DND-41 (cell line): ENCODE data around the gene CDIPT.

Source experiments
- EZH2 ChIP-seq: IDR thresholded peaks from 3 replicates; pipeline ENCODE4 v1.6.1; 2012; ENCODE audit warnings: borderline replicate concordance, low read depth, mild to moderate bottlenecking, moderate library complexity, low read length, inconsistent platforms; ENCODE audit not compliant: severe bottlenecking
- TF ChIP-seq, protein P1 (sequence below): IDR thresholded peaks from 2 replicates; pipeline ENCODE4 v1.5.1; 2012; ENCODE audit warnings: borderline replicate concordance, low read length, moderate library complexity, mild to moderate bottlenecking; ENCODE audit not compliant: poor library complexity, severe bottlenecking; ENCODE audit errors: extremely low read depth

GRCh38 chr16:29894352-29894751 lies 31.3 kb upstream of the CDIPT start:
- TF ChIP-seq, protein P1, sequence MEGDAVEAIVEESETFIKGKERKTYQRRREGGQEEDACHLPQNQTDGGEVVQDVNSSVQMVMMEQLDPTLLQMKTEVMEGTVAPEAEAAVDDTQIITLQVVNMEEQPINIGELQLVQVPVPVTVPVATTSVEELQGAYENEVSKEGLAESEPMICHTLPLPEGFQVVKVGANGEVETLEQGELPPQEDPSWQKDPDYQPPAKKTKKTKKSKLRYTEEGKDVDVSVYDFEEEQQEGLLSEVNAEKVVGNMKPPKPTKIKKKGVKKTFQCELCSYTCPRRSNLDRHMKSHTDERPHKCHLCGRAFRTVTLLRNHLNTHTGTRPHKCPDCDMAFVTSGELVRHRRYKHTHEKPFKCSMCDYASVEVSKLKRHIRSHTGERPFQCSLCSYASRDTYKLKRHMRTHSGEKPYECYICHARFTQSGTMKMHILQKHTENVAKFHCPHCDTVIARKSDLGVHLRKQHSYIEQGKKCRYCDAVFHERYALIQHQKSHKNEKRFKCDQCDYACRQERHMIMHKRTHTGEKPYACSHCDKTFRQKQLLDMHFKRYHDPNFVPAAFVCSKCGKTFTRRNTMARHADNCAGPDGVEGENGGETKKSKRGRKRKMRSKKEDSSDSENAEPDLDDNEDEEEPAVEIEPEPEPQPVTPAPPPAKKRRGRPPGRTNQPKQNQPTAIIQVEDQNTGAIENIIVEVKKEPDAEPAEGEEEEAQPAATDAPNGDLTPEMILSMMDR = no peak
- no peak for TF ChIP-seq EZH2
